A549 (cell line): ENCODE measurements around the gene TAF1D.
"Not testable (repeated sequence)": the region's sequence is repeated elsewhere in the genome, so short reads cannot be mapped to it uniquely, and the experiment has no call there.

Source experiments
- BHLHE40 ChIP-seq: IDR thresholded peaks from 2 replicates; pipeline ENCODE4 v1.6.1; 2012; ENCODE audit warnings: low read depth, low read length, inconsistent platforms
- EHMT2 ChIP-seq: fragments of 200-600 bp; sonication (generic); IDR thresholded peaks from 2 replicates; pipeline ENCODE4 v1.6.1; 2016; ENCODE audit warnings: antibody characterized with exemption, low read depth, mild to moderate bottlenecking, moderate library complexity
- EP300 ChIP-seq, 2 experiments: fragments of >200 bp; sonication (Bioruptor Twin); formaldehyde crosslinking; IDR thresholded peaks; 2 replicates in 1 of 2; 3 replicates in 1 of 2; pipeline ENCODE4 v1.6.1; 2016 to 2017
- FOSL2 ChIP-seq, 2 experiments: fragments of 450-650 bp in 1 of 2; fragments of >200 bp in 1 of 2; sonication (Bioruptor Twin) in 1 of 2; formaldehyde crosslinking; IDR thresholded peaks; 2 replicates each; pipeline versions ENCODE4 v1.5.0 to v1.6.1; 2016 to 2020; ENCODE audit warnings: mild to moderate bottlenecking in 1 of 2, moderate library complexity in 1 of 2
- JUN ChIP-seq, 2 experiments: fragments of >200 bp; sonication (Bioruptor Twin); formaldehyde crosslinking; IDR thresholded peaks; 2 replicates in 1 of 2; 3 replicates in 1 of 2; pipeline ENCODE4 v1.6.1; 2016 to 2017
- POLR2A ChIP-seq: IDR thresholded peaks from 2 replicates; pipeline ENCODE4 v1.6.1; 2012; ENCODE audit warnings: mild to moderate bottlenecking, low read length
- RAD21 ChIP-seq, 2 experiments: fragments of >200 bp in 1 of 2; sonication (Bioruptor Twin) in 1 of 2; formaldehyde crosslinking in 1 of 2; IDR thresholded peaks in 1 of 2; conservative IDR thresholded peaks in 1 of 2; 2 replicates in 1 of 2; 3 replicates in 1 of 2; pipeline ENCODE4 v1.6.1; 2012 to 2018; ENCODE audit warnings: inconsistent platforms in 1 of 2
- RNF2 ChIP-seq: fragments of 200-600 bp; sonication (generic); IDR thresholded peaks from 2 replicates; pipeline ENCODE4 v1.6.1; 2016; ENCODE audit warnings: low read depth, mild to moderate bottlenecking, antibody characterized with exemption, moderate library complexity, borderline replicate concordance
- SMC3 ChIP-seq: fragments of >200 bp; sonication (Bioruptor Twin); formaldehyde crosslinking; IDR thresholded peaks from 3 replicates; pipeline ENCODE4 v1.6.1; 2018; ENCODE audit warnings: inconsistent platforms
- ZNF302 ChIP-seq: fragments of 250-450 bp; sonication (Bioruptor Pico); IDR thresholded peaks from 2 replicates; pipeline ENCODE4 v1.9.0; 2021; ENCODE audit warnings: inconsistent platforms, mild to moderate bottlenecking, moderate library complexity
- TF ChIP-seq, protein P1 (sequence below): fragments of >200 bp; sonication (Bioruptor Twin); formaldehyde crosslinking; IDR thresholded peaks from 3 replicates; pipeline ENCODE4 v1.5.1; 2016
- TF ChIP-seq, protein P2 (sequence below): fragments of 450-650 bp; IDR thresholded peaks from 2 replicates; pipeline ENCODE4 v1.6.1; 2014; ENCODE audit warnings: antibody characterized with exemption
- TF ChIP-seq, protein P3 (sequence below): fragments of >200 bp; sonication (Bioruptor Twin); formaldehyde crosslinking; IDR thresholded peaks from 3 replicates; pipeline ENCODE4 v1.6.1; 2016

DNA sequence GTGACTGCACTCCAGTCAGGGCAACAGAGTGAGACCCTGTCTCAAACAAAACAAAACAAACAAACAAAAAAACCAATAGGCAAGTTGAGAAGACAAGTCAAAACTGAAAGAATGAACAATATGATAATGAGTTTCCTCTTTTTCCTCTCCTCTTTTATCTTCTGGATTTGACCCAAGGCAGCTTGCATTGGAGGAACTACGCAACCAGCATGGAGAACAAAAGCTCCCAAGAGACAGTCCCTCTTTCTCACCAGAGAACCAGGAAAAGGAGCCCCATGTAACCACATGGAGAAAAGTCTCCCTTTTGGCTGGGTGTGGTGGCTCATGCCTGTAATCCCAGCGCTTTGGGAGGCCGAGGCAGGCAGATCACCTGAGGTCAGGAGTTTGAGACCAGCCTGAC lies 33.3 kb upstream of the TAF1D start:
- TF ChIP-seq EP300 (IDR thresholded peaks at IDR 0.05); EHMT2; ZNF302 (CRISPR knock-in tag); BHLHE40; SMC3; JUN (IDR thresholded peaks at IDR 0.05); RAD21 (conservative IDR thresholded peaks at IDR 0.05 in 1 of 2, IDR thresholded peaks at IDR 0.05 in 1 of 2); FOSL2 (IDR thresholded peaks at IDR 0.05); FOSL2 (CRISPR knock-in tag; IDR thresholded peaks at IDR 0.05); POLR2A; RNF2: not testable (repeated sequence)
- TF ChIP-seq, protein P1, sequence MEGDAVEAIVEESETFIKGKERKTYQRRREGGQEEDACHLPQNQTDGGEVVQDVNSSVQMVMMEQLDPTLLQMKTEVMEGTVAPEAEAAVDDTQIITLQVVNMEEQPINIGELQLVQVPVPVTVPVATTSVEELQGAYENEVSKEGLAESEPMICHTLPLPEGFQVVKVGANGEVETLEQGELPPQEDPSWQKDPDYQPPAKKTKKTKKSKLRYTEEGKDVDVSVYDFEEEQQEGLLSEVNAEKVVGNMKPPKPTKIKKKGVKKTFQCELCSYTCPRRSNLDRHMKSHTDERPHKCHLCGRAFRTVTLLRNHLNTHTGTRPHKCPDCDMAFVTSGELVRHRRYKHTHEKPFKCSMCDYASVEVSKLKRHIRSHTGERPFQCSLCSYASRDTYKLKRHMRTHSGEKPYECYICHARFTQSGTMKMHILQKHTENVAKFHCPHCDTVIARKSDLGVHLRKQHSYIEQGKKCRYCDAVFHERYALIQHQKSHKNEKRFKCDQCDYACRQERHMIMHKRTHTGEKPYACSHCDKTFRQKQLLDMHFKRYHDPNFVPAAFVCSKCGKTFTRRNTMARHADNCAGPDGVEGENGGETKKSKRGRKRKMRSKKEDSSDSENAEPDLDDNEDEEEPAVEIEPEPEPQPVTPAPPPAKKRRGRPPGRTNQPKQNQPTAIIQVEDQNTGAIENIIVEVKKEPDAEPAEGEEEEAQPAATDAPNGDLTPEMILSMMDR: not testable (repeated sequence)
- TF ChIP-seq, protein P2, sequence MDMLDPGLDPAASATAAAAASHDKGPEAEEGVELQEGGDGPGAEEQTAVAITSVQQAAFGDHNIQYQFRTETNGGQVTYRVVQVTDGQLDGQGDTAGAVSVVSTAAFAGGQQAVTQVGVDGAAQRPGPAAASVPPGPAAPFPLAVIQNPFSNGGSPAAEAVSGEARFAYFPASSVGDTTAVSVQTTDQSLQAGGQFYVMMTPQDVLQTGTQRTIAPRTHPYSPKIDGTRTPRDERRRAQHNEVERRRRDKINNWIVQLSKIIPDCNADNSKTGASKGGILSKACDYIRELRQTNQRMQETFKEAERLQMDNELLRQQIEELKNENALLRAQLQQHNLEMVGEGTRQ: not testable (repeated sequence)
- TF ChIP-seq, protein P3, sequence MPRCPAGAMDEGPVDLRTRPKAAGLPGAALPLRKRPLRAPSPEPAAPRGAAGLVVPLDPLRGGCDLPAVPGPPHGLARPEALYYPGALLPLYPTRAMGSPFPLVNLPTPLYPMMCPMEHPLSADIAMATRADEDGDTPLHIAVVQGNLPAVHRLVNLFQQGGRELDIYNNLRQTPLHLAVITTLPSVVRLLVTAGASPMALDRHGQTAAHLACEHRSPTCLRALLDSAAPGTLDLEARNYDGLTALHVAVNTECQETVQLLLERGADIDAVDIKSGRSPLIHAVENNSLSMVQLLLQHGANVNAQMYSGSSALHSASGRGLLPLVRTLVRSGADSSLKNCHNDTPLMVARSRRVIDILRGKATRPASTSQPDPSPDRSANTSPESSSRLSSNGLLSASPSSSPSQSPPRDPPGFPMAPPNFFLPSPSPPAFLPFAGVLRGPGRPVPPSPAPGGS: not testable (repeated sequence)
